ENCODE data around the gene PLCB2. TPM values are rescaled to one million over a fixed set of nuclear protein-coding genes. Genes with fewer than 3 reads are reported as not detected.

Gene PLCB2
- total RNA-seq, 4 donors from 2014 or later: 0.34 to 3.0 (median 2.0) TPM

DNA sequence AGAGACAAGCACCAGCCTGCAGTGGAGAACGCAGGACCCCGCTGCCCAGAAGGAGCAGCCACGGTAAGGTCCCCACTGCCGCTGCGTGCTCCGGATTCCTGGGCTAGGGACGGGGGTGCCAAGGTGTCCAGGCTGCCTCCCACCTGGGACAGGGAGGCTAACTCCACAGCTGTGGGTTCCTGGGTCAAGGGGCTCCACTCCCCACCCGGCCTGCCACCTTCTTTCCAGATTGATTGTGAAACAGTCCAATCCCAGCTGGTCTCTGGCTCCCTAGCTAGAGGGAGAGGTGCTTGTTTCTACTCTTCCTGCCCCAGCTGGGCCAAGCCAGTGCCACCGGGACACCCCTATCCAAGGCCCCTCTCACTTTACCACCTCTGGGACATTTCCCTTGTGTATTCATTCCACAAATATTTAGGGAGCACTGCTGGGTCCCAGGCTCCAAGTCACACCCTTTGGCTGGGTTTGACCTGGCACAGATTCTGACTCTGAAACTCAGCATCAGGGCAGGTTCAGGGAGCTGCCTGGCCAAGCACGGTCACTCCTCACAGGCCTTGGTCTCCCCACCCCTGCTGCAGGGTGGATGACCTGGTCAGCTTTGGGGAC, 67.0 kb downstream of the PLCB2 start:
- Histone ChIP-seq H3K4me1 (peaks cover 67% of the 10 kb centered on the region), H3K9me3 (no peaks in the 10 kb centered on the region), H3K4me3 (peak overlapping the region; percentile 42), H3K36me3 (no peaks in the 10 kb centered on the region), H3K27ac (peak overlapping the region; percentile 92), H3K27me3 (peaks cover 8% of the 10 kb centered on the region)
- TF ChIP-seq, protein P1, sequence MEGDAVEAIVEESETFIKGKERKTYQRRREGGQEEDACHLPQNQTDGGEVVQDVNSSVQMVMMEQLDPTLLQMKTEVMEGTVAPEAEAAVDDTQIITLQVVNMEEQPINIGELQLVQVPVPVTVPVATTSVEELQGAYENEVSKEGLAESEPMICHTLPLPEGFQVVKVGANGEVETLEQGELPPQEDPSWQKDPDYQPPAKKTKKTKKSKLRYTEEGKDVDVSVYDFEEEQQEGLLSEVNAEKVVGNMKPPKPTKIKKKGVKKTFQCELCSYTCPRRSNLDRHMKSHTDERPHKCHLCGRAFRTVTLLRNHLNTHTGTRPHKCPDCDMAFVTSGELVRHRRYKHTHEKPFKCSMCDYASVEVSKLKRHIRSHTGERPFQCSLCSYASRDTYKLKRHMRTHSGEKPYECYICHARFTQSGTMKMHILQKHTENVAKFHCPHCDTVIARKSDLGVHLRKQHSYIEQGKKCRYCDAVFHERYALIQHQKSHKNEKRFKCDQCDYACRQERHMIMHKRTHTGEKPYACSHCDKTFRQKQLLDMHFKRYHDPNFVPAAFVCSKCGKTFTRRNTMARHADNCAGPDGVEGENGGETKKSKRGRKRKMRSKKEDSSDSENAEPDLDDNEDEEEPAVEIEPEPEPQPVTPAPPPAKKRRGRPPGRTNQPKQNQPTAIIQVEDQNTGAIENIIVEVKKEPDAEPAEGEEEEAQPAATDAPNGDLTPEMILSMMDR (IDR thresholded peaks at IDR 0.05): no peak
- TF ChIP-seq POLR2AphosphoS5 (IDR thresholded peaks at IDR 0.05) (no peak), POLR2A (IDR thresholded peaks at IDR 0.05) (no peak), EP300 (IDR thresholded peaks at IDR 0.05) (no peak)
- 48% methylated on average over 10 of the region's 10 CpGs for WGBS
- peak in 1 of 2 donors; percentile 55 for DNase-seq (ENCODE audit: low spot score in 2 of 2)

DNA sequence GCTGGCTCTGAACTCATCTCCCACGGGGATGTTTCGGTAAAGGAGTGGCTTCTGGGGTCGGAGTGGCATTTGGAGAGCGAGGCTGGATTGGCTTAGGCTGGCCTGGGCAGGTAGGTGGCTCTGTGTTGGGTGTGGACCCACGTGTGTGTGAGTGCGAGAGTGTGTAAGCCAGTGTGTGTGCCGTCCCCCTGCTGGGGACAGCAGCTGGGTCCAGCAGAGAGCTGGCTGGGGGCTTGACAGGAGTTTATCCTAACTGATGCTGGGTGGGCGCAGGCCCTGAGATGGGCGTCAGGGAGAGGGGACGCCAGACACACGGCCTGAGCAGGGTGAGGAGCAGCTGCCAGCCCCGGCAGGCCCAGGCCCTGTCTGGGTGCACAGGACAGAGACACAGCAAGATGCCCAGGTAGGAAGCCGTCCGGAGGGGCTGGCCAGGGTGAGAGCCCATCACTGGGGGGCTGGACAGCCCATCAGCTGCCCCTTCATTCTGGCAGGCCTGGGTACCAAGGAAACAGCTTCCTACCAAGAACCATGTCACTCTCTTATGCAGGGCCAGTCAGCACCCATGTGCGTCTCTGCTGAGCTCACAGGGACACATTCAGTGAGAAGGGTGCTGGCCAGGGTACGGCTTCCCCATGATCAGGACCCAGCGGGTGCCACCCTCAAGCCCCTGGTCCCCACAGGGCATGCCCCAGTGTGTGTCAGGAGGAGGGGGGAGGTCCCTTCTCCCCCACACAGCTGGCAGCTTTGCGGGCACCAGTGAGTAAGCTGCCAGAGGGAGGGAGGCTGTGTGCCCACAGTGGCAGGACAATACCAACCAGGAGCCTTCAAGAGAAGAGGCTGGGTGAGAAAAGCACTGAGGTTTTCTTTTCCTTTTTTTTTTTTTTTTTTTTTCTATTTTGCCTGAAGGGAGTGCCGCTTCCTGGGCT, 67.8 kb downstream of the PLCB2 start:
- Histone ChIP-seq H3K4me1 (peaks cover 64% of the 10 kb centered on the region), H3K27me3 (peaks cover 8% of the 10 kb centered on the region), H3K9me3 (no peaks in the 10 kb centered on the region), H3K36me3 (no peaks in the 10 kb centered on the region), H3K27ac (peak overlapping the region; percentile 92), H3K4me3 (peak overlapping the region; percentile 42)
- WGBS: 60% methylated on average over 15 of the region's 19 CpGs
- DNase-seq (ENCODE audit: low spot score in 2 of 2): peak in 1 of 2 donors; percentile 56
- no peak for TF ChIP-seq POLR2A (IDR thresholded peaks at IDR 0.05)
- TF ChIP-seq, protein P1 (IDR thresholded peaks at IDR 0.05): no peak
- TF ChIP-seq POLR2AphosphoS5 (IDR thresholded peaks at IDR 0.05): no peak
- no peak for TF ChIP-seq EP300 (IDR thresholded peaks at IDR 0.05)

DNA sequence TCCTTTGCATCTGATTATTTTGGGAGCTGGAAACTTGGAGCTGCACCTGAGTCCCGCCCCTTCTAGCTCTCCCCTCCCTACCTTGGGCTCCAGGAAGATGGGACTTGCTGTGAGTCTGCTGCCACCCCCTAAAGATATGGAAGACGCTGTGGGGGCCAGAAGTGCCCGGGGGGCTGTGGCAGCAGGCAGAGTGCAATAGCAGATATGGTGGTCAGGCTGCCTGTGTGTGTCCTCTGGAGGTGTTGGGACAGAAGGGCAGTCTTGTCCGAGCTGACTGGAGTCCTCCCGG, 68.4 kb downstream of the PLCB2 start:
- H3K36me3 ChIP-seq: no peaks in the 10 kb centered on the region
- TF ChIP-seq POLR2A (IDR thresholded peaks at IDR 0.05) (no peak), POLR2AphosphoS5 (IDR thresholded peaks at IDR 0.05) (no peak), EP300 (IDR thresholded peaks at IDR 0.05) (no peak)
- TF ChIP-seq, protein P1 (IDR thresholded peaks at IDR 0.05): no peak
- 27% methylated on average over 3 of the region's 5 CpGs for WGBS
- no peaks in the 10 kb centered on the region for H3K9me3 ChIP-seq
- H3K27me3 ChIP-seq: peaks cover 8% of the 10 kb centered on the region
- peaks cover 64% of the 10 kb centered on the region for H3K4me1 ChIP-seq
- H3K4me3 ChIP-seq: peak overlapping the region; percentile 42
- H3K27ac ChIP-seq: peak overlapping the region; percentile 92
- DNase-seq (ENCODE audit: low spot score in 2 of 2): no peak

DNA sequence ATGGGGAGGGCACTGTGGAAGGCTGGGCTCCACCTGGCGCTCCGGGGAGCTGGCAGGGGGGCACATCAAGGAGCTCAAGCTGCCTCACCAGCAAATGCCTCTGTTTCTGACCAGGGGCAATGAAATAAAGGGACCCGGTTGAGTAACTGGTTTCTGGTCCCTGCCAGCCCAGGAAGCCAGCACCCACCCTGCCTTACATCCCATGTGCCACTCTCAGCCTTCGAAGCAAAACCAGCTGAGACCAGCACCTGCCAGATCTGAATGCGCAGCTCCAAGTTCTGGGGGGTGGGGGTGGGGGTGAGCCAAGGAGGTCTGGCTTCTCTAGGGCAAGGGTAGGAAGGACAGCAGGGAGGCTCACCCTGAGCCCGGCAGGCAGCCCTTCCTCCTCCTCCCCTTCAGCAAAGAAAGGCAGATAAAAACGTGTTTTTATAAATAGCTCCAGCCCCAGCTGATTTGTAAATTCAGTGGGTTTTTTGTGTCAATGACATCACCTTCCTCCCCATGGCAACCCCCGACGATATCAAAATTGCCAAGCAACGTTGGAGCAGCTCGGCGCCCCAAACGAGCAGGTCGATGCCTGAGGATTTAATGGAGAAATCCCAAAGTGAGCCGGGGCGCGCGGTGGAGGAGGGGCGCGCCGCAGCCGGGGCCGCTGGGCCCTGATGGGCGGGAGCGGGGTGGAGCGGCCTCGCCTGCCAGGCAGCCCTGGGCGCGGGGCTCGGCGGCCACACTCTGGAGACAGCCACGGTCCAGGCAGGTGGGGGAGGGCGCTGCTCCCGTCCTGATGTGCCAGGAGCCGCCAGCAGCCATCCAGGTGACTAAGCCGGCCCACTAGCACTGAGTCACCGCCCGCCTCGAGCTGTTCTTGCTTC, 69.0 kb downstream of the PLCB2 start, which contains the start of gene PAK6:
Gene PAK6, plus strand, starts transcription at position 532 of the 872 bp plus-strand sequence. CDS start 25,723 bp downstream, outside the sequence.
- peaks cover 67% of the 10 kb centered on the region for H3K4me1 ChIP-seq
- DNase-seq (ENCODE audit: low spot score in 2 of 2): no peak
- no peak for TF ChIP-seq EP300 (IDR thresholded peaks at IDR 0.05)
- TF ChIP-seq POLR2AphosphoS5 (IDR thresholded peaks at IDR 0.05): peak in 1 of 3 donors; percentile 29
- peaks cover 8% of the 10 kb centered on the region for H3K27me3 ChIP-seq
- no peaks in the 10 kb centered on the region for H3K9me3 ChIP-seq
- H3K27ac ChIP-seq: peak within 1 kb of the TSS; percentile 92
- H3K4me3 ChIP-seq: peak within 1 kb of the TSS; percentile 42
- H3K36me3 ChIP-seq: no peaks in the 10 kb centered on the region
- 8% methylated on average over 23 of the region's 39 CpGs for WGBS

Other genes starting within 250 kb of the PLCB2 start
- gene BMF, start 199.1 kb downstream of the PLCB2 start, total RNA-seq: 10 to 100 TPM in 2 of 4 donors, 1 to 10 TPM in 2; 2.6 to 11.1 (median 9.8) TPM
- gene BUB1B, start 146.9 kb downstream of the PLCB2 start, total RNA-seq: 10 to 100 TPM in 2 of 4 donors, 1 to 10 TPM in 2; 1.8 to 12.2 (median 8.8) TPM
- 100 to 1,000 TPM in 1 of 4 donors, 10 to 100 TPM in 3; 71.7 to 145 (median 79.2) TPM for gene PAK6, start 68.9 kb downstream of the PLCB2 start, total RNA-seq
- not detected for gene ANKRD63, start 24.9 kb downstream of the PLCB2 start, total RNA-seq
- 1 to 10 TPM; 3.3 to 9.1 (median 6.1) TPM for gene INAFM2, start 15.8 kb upstream of the PLCB2 start, total RNA-seq
- 10 to 100 TPM in 2 of 4 donors, 1 to 10 TPM in 2; 6.1 to 47.9 (median 10.9) TPM for gene CCDC9B, start 33.0 kb upstream of the PLCB2 start, total RNA-seq
- not detected for gene PHGR1, start 43.1 kb upstream of the PLCB2 start, total RNA-seq
- gene DISP2, start 50.3 kb upstream of the PLCB2 start, total RNA-seq: under 1 TPM in 3 of 4 donors, not detected in 1; 0.04 to 0.21 (median 0.05) TPM
- gene KNSTRN, start 74.8 kb upstream of the PLCB2 start, total RNA-seq: 10 to 100 TPM; 13.5 to 24.3 (median 18.9) TPM
- gene IVD, start 97.9 kb upstream of the PLCB2 start, total RNA-seq: 10 to 100 TPM in 2 of 4 donors, 1 to 10 TPM in 2; 7.7 to 18.3 (median 13.3) TPM
- gene BAHD1, start 133.0 kb upstream of the PLCB2 start, total RNA-seq: 10 to 100 TPM; 16.8 to 24.6 (median 19.2) TPM
- 10 to 100 TPM in 1 of 4 donors, 1 to 10 TPM in 3; 6.9 to 13.6 (median 8.3) TPM for gene CHST14, start 163.0 kb upstream of the PLCB2 start, total RNA-seq

Data from suprapubic skin (tissue), 4 donors.